GM10266 (cell line): ENCODE measurements around the gene MAST4.
"Not testable (repeated sequence)": the region's sequence is repeated elsewhere in the genome, so short reads cannot be mapped to it uniquely, and the experiment has no call there.

Experiments
- DNase-seq: peaks from one replicate; pipeline ENCODE4 v3.0.0; 2012; ENCODE audit errors: extremely low spot score
- TF ChIP-seq, protein P1 (sequence below): IDR thresholded peaks from 2 replicates; pipeline ENCODE4 v1.5.1; 2012; ENCODE audit warnings: mild to moderate bottlenecking, low read depth; ENCODE audit not compliant: control insufficient read depth, insufficient read depth; ENCODE audit errors: missing control alignments

MAST4 gene

DNA sequence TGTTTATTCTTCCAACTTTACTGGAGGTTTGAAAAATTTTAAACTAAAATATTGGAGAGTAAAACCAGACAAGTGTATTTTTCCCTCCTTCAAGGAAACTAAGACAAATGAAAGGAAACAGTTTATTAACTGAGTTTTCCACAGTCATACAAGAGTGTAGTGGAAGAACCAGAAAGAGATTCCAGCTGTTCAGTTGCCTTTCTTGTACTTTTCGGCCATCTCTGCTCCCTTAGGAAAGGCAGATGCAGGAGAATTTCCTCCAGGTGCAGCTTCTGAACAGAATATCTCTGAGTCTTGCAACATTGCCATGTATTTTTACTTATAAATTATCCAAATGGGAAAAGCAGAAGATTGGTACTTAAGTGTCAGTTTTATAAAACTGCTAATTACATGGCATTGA is 217.1 kb downstream of the MAST4 start:
- TF ChIP-seq, protein P1, sequence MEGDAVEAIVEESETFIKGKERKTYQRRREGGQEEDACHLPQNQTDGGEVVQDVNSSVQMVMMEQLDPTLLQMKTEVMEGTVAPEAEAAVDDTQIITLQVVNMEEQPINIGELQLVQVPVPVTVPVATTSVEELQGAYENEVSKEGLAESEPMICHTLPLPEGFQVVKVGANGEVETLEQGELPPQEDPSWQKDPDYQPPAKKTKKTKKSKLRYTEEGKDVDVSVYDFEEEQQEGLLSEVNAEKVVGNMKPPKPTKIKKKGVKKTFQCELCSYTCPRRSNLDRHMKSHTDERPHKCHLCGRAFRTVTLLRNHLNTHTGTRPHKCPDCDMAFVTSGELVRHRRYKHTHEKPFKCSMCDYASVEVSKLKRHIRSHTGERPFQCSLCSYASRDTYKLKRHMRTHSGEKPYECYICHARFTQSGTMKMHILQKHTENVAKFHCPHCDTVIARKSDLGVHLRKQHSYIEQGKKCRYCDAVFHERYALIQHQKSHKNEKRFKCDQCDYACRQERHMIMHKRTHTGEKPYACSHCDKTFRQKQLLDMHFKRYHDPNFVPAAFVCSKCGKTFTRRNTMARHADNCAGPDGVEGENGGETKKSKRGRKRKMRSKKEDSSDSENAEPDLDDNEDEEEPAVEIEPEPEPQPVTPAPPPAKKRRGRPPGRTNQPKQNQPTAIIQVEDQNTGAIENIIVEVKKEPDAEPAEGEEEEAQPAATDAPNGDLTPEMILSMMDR: no peak
- no peak for DNase-seq

DNA sequence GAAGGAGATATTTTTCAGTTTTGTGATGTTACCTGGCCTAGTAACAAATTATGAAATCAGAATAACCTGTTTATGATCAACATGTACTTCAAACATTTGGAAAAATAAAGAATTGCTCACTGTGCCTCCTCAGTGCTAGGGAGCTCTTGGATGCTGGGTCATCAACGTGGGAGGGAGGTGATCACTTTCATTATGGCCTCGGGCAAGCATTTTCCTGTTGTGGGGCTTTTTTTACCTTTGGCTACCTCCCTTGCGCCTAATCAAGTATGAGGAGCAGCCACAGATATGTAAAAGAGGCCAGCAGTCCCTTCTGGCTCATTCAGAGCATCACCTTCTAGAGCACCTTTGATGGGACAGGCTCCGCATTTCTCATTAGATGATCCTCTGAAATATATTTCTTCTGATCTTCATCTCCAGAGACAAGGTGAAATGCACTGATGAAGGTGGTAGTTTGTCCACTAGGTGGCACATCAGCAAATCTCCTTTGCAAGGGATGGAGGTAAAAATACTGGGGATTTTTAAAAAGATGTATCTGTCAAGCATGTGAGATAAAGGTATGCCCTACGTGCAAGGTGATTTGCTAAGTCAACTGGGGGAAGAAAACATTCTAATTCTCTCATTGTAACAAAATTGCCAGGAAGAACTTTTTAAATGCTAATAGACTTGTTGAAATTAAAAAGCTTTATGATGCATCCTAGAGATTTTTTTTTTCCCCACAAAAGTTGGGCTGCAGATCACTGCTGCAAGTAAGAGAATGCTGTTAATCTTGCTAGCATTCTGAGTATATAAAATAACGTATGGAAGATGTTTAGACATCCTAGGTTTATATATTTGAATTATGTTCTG is 218.2 kb downstream of the MAST4 start:
- TF ChIP-seq, protein P1: peak; percentile 67
- DNase-seq: peak; percentile 52

GRCh38 chr5:66818304-66818934 is 222.2 kb downstream of the MAST4 start:
- DNase-seq: no peak
- TF ChIP-seq, protein P1: no peak

GRCh38 chr5:66818935-66819328 is 222.7 kb downstream of the MAST4 start:
- no peak for DNase-seq
- TF ChIP-seq, protein P1: no peak

DNA sequence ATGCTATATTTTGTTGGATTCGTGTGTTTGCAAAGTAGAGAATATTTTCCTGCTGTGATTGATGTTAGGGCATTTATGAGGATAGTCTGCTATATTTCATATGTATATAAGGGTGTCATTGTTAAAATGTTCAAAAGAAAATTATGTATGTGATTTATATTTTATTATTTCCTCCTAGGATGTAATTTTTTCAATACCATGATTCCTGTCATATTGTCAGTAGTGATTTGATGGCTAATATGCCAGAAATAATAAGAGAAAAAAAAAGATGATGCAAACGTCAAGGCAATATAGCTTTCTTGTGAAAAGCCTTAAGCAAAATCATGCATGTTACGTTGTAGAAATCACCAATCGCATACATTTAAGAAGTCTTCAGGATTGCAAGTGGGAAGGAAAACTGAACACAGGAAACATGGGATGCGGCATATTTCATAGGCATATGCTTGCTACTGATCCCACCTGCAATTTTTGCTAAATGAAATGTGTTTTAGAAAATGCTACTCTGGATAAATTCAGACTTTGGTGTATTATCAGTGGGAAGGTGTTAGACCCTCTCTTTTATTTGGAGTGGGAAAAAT is 224.5 kb downstream of the MAST4 start:
- TF ChIP-seq, protein P1: no peak
- no peak for DNase-seq

DNA sequence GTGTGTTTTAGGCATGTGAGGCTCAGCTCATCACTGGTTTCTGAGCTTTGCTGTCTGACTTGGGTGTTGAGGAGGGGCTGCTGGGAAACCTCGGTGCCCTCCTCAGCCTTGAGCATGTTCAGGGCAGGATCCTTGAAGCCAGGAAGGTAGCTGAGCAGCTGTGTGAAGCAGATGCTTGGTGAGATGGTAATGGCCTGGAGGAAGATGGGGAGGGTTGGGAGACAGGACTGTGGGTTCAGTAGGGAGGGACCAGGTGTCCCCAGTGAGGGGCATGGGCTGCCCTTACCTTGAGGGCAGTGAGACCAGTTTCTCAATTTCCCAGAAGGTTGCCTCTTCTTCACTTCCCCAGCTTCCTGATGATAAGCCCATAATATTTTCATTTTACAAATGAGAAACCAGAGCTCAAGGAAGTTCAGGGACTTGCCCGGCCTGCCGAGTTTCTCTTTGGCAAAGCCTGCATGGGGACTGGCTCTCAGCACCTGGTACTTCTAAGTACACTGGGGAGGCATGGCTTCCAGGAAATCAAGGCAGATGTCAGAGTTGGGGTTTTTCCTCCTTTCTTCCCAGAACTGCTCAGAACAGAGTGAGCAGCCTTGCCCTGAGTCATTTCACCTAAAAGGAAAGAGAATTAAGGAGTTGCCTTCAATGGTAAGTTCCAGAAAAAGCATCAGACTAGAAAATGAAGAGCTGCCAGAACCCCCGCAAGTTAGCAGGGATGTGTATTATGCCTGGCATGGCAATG is 225.7 kb downstream of the MAST4 start:
- DNase-seq: no peak
- TF ChIP-seq, protein P1: no peak

GRCh38 chr5:66822906-66823305 is 226.7 kb downstream of the MAST4 start:
- DNase-seq: not testable (repeated sequence)
